RPMI7951 (cell line): ENCODE measurements around the gene APOA5. TPM values are rescaled to one million over a fixed set of nuclear protein-coding genes. Genes with fewer than 3 reads are reported as not detected.
"Not testable (repeated sequence)": the region's sequence is repeated elsewhere in the genome, so short reads cannot be mapped to it uniquely, and the experiment has no call there.

Source experiments
- DNase-seq: peaks from one replicate; pipeline ENCODE4 v3.0.0-alpha.2; 2012; ENCODE audit warnings: low read depth
- total RNA-seq: library from RNA; depleted of rRNA; stranded (reverse); fragments of >200 nt; shearing (Covaris generic); gene quantifications from 2 replicates; pipeline ENCODE4 v1.2.3, GENCODE V29; 2014

APOA5 gene
- total RNA-seq, 1 experiment from 2014 or later = not detected

DNA sequence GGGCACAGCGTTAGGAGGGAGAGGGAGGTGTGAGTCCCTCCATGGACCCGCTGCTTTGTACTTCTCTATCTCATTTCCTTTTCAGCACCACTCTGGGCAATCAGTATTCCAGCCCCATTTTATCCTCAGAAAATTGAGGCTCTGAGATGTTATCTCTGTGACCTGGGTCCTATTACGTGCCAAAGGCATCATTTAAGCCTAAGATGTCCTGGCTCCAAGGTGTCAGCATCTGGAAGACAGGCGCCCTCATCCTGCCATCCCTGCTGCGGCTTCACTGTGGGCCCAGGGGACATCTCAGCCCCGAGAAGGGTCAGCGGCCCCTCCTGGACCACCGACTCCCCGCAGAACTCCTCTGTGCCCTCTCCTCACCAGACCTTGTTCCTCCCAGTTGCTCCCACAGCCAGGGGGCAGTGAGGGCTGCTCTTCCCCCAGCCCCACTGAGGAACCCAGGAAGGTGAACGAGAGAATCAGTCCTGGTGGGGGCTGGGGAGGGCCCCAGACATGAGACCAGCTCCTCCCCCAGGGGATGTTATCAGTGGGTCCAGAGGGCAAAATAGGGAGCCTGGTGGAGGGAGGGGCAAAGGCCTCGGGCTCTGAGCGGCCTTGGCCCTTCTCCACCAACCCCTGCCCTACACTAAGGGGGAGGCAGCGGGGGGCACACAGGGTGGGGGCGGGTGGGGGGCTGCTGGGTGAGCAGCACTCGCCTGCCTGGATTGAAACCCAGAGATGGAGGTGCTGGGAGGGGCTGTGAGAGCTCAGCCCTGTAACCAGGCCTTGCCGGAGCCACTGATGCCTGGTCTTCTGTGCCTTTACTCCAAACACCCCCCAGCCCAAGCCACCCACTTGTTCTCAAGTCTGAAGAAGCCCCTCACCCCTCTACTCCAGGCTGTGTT lies 37.2 kb upstream of the APOA5 start:
- DNase-seq = no peak

DNA sequence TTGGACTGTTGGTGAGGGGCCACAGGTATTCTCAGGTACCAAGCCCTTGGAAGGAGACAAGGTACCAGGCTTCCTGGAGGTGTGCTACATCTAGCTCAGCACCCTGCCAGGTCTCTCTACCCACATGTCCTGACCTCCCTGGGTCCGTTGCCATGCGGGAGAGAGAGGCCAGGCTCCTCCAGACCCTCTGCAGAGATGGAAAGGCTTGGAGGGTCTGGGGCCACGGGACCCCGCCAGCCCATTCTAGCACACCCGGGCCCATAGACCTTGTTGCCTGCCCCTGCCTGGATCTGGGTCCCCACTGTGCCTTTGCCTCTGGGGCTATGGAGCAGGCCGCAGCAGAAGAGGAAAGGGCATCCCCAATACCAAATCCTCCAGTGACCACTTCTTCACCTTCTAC lies 35.8 kb upstream of the APOA5 start:
- no peak for DNase-seq

DNA sequence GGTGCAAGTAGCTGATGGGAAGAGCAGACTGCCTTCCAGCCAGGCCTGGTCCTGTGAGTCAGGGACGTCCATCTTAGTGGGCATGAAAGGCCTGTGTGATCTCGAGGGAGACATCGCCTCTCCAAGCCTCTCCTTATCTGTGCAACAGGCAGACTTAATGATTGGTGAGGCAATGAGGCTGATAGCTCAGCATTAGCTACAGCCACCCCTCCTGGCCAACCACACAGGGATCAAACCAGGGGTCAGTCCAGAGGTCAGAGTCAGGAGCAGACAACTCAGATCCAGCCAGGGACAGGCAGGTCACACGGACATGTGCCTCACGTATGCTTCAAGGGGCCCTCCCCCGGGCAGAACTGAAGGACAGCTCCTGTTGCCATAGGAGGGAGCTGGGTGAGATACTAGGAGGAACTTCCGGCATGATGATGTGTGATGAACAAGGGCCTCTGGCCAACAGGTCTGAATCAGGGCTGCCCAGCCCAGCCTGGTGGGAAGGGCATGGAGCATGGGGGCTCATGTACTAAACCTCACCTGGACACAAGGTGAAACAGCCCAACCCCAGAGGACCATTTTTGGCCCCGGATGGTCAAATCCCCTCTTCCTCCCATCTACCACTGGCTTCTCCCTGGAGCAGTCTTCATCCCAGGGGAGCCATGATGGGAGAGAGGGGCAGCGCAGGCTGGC lies 35.2 kb upstream of the APOA5 start:
- no peak for DNase-seq

DNA sequence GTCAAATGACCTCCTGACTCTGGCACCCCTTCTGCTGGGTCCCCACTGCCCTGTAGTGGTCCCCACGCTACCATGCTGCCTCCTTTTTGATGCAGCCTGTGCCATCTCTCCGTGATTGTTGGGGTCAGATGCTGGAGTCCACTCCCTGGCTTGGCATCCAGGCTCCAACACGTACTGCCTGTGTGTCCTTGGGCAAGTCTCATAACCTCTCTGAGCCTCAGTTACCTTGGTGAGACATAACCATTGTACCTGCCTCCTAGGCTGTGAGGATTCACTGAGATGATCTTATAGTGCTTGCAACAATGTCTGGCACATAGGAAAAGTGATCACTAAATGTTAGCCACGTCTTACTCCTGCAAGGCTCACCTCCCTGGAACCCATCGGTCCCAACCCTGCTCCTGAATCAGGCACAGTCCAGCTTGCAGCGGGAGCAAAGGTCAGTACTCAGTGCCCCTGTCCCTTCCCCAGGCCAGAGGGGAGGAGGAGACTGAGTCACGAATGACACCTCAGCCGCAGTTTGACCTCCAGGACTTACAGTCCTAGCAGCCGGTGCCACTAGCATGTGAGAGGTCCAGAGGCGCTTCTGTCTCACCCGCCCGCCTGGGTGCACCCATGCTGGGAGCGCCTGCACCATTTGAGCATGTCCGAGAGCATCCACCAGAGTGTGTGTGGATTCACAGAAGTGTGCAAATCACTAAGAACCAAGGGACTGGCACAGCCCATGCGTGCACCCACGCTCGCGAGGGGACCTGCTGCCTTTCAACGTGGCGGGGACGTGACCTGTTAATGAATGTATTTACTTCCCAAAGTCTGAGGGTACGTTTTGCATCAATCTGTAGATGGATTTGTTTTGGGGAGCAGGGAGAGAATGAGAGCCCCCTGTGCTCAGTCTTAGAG lies 34.4 kb upstream of the APOA5 start:
- no peak for DNase-seq

DNA sequence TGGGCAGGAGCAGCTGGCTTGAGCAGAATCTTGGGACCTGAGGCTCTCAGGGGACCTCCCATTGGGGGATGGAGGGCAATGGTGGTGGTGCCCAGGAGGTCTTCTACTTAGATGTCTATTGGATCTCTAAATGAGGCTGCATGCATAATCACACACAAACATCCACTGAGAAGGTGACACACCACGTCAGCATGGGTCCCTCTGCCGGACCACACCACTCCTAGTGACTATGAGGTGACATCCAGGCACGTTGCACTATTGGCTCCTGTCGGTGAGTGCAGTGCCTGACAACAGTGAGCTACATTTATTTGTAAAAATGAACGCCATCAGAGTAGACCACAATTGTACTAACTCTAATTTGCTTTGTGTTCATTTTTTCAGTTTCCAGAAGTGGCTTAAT lies 33.8 kb upstream of the APOA5 start:
- no peak for DNase-seq

DNA sequence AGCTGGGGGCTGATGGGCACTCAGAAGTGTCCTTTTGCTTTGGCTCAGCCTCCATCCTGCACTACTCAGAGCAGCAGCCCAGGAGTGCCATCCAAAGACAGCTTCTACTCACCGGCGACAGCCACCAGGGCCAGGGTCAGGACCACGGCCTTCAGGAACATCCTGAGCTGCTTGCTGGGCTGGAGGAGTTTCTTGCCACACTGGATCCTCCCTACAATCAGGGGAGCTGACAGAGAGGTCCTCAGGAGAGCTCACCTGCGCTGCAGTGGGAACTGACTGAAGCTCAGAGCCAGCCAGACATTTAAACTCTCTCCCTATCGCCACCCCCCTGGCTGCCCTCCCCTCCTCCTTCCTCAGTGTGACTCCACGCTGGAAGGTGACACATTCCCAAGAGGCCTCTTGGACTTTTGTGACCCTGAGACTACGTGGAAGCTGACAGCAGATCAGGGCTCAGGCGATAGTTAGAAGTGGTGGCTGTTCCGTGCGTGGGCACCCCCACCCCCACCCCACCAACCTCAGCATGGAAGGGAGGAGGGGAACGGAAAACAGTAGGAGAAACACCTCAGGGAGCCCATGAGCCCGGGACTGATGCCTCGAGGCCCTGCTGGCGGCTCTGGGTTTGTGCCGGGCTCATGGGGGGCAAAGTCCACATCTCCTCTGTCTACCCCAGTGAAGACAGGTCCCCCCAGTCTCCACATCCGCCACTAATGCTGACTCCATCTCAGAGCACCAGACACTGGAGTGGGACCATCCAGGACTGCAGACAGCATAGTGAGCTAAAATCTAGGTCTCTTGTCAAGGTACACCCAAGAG lies 31.6 kb upstream of the APOA5 start, which contains the start of gene APOA4:
Gene APOA4, minus strand, starts transcription at position 274 of the 813 bp plus-strand sequence. Its CDS starts 113 bp downstream, at position 161.
- DNase-seq = no peak

DNA sequence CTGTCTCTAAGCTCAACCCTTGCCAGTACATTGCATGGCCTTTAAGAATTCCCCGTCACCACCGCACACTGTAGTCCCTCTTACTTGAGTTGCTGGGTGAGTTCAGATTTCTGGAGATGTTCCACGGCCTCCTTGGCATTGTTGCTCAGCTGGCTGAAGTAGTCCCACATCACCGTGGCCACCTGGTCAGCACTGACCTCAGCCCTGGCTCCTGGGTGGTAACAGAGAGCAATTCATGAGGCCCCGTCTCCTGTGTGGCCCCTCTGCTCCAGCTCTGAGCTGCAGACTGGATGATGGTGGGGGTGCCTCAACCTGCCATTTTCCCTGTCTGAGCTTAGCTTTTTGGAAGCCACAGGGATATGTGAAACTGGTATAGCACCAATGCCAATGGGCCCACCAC lies 30.9 kb upstream of the APOA5 start:
- DNase-seq = no peak

DNA sequence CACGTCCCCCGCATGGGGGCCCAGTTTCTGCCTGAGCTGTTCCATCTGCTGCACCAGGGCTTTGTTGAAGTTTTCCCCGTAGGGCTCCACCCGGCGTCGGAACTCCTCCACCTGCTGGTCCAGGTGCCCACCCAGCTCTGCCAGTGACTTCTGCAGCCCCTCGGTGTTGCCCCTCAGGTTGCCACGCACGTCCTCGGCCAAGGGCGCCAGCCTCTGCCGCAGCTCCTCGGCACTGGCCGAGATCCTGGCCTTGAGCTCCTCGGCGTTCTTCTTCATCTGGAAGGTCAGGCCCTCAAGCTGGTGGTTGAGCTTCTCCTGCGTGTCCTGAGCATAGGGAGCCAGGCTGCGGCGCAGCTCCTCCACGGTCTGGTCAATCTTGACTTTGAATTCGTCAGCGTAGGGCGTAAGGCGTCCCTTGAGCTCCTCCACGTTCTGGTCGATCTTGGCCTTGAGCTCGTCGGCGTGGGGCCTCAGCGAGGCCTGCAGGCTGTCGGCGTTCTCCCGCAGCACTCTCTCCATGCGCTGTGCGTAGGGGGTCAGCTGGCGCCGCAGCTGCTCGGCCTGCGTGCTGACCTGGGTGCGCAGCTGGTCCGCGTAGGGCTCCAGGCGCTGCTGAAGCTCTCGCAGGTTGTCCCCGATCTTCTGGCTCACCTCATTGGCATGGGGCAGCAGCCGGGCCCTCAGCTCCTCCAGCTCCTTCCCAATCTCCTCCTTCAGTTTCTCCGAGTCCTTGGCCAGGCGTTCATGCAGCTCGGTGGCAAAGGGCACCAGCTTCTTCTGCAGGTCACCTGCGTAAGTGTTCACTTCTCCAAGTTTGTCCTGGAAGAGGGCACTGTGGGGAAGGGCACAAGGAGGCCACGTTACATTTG lies 29.6 kb upstream of the APOA5 start:
- DNase-seq = no peak

DNA sequence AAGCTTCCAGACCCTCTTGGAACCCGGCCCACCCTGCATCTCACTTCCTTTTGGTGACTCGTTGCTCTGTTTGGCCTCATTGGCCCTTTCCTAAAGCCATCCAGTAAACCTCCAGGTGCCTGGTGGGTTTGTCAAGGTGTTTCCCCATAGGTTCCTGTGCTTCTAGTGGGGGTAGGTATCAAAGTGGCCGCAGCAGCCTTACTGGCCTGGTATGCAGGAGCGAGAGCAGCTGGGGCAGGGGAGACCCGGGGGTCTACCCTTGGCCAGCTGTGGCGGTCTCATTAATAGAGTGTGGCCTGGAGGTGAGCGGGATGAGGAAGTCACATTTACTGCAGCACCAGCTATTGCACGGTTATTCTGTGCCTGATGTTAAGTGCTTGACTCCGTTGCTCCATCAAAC lies 27.4 kb upstream of the APOA5 start:
- no peak for DNase-seq

DNA sequence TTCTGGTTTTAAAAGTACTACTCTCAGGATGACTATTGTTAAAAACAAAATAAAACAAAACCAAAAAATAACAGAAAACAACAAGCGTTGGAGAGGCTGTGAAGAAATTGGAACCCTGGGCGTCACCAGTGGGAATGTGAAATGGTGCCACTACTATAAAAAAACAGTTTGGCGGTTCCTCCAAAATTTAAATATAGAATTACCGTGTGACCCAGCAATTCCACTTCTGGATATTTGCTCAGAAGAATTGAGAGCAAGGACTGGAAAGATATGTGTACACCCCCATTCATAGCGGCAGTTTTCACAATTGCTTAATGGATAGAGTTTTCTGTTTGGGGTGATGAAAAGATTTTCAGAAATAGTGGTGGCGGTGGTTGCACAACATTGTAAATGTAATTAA lies 22.8 kb upstream of the APOA5 start:
- no peak for DNase-seq

DNA sequence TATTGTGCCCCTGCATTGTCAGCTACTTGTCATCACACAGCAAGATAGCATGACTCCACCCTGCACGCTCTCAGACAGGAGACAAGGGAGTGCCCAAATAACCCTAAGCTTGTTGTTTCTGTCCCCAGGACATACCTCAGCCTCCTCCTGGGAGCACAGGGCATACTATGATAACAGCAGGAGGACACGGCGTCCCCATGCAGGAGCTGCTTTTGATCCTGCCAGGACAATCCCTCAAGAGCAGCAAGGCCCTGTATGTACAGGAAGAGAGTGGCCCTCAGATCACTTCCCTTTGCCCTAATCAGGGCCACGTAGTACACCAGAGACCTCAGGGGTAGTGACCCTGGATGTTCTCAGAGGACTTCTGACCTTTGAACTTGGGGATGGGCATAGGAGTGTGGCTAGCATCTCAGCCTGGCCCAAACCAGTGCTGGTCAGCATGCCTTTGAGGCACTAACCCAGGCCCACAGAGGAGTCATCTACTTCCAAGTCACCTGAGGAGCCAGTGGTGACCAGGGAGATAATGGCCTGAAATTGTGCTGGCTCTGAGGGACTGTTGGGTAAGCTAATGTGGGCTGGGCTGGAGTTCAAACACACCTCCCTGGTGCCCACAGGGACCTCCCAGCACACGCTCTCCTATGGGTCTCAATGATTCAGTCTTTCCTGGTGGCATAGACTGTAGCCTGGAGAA lies 22.2 kb upstream of the APOA5 start:
- DNase-seq = no peak

DNA sequence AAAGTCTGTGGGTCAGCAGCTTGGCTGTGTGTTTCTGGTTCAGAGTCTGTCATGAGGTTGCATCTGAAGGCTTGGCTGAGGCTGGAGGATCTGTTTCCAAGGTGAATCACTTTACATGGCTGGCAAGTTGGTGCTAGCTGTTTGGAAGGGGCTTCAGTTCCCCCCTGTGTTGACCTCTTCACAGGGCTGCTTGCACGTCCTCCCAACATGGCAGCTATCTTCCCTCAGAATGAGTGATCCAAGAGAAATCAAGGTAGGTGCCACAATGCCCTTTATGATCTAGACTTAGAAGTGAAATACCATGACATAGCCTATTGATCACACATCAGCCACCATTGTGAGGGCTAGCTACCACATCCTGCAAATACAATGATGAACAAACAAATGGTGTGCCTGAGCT lies 21.5 kb upstream of the APOA5 start:
- no peak for DNase-seq

DNA sequence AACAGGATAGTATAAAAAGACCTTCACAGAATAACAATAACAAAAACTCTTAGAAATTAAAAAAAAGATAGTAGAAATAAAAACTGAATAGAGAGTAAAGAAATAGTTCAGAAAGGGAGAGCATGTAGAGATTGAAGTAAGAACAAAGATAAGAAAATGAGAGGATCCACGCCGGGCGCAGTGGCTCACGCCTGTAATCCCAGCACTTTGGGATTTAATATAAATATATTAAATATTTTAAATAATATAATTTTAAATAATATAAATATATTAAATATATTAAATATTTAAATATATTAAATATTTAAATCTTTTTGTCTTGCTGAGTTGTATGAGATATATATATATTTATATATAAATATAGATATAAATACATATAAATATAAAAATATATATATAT lies 20.4 kb upstream of the APOA5 start:
- DNase-seq = no peak

DNA sequence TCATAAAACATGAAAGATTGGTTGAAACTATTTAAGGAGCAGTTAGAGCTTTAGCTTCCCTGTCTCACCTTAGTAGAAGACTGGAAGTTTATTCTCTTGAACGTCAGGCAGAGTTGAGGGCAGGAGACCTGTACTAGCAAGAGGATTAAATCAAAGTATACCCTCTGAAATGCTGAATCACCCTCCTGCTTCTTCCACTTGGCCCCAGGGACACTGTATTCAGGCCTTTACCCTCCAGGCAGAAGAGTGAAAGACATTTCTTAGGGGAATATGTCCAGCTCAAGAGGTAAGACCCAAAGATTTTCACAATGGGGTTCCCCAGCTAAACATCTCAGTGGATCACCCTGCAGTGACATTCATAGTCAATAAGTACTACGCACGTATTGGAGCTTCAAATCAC lies 19.5 kb upstream of the APOA5 start:
- no peak for DNase-seq

DNA sequence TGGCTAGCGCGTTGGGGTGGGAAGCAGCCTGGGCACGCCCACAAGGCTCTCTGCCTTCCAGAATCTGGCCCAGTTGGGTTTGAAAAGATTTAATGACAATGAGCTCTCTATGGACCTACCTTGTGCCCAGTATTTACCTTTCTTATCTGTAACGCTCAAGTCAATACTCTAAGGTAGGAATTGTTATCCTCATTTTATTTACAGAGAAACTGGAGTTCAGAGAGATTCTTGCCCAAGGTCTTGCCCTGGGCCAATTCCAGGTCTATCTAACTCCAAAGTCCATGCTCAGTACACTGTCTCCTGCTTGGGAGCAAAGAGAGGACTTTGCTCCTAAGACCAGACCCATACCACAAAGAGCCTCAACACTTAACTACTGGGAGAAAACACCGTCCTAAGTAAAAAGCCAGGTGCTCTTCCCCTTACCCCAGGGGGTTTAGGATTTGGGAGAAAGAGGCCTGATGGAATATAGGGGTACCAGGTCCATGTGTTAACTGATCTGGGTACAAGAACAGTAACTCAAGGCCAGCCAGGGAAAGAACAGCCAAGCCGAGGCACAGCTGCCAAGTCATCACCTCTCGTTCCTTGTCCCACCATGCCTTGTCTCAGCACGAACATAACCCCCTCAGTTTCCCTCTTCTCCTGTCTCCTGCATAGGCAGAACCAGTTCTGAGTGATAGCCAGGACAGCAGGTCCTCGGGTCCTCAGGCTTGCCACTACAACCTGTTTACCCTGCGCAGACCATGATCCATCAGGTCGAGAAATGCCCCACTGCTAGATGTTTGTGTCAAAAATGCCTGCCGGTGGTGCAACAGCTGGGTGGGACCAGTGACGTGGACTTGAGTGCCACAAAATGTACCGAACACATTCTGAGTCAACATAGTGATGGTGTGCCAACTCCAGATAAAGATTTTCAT lies 16.8 kb upstream of the APOA5 start:
- DNase-seq = peak; percentile 24

DNA sequence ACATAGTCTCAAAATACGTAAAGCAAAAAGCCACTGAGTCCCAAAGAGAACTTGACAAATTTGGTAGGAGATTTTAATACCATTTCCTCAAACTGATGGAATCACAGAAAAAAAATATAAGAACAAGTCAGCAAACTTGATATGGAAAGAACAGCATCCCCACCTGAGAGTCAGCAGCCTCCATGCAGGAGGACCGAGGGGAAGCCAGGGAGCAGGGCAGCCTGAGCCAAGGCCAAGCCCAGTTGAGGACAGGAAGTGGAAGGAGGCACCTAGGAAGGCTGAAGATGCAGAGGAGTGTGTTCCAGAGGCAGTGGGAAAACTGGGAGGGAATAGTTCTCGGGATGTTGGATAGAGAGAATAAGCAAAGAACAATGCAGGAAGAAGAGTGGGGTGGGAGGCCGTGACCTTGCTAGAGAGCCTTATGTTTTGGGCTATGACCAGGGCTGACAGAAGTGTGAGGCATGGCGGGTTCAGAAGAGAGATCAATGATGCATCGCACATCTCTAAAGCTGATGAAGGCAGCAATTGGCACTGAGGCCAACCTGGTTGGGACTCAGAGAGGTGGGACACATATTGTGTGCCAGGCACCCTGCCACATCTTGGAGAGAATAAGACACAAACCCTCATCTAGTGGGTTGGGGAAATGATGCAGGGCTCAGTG lies 16.1 kb upstream of the APOA5 start:
- DNase-seq = no peak

DNA sequence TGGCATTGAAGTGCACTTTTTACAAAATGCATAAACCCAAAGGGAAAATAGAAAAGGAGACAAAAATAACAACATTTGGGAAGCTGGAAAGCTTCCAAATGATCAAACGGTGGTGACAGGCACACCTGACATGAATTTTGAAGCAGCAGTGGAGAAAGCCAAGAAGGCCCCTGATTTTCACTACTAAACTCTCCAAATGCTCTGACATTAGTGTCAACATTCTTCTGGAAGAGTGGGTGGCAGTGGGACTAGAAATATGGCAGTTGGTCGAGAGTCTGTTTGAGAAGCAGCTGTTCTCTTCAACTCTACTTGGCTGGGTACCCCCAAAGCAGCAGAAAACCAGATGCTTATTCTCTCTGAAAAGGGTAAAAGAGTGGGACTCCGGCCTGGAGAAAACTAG lies 12.3 kb upstream of the APOA5 start:
- DNase-seq = no peak

DNA sequence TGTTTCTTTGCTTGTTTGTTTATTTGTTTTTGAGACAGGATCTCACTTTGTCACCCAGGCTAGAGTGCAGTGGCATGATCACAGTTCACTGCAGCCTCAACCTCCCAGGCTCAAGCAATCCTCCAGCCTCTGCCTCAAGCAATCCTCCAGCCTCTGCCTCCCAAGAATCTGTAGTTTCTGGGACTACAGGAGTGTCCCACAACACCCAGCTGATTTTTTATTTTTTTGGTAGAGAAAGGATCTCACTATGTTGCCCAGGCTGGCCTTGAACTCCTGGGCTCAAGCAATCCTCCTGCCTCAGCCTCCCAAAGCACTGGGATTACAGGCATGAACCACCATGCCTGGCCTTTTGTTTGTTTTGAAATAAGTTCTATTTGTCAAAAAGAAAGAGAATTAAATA lies 10.0 kb upstream of the APOA5 start:
- not testable (repeated sequence) for DNase-seq
